GM23248 (cell line): ENCODE data around the gene LANCL3. TPM values are rescaled to one million over a fixed set of nuclear protein-coding genes. Genes with fewer than 3 reads are reported as not detected.

Experiments used
- DNase-seq: peaks from one replicate; pipeline ENCODE4 v3.0.0-alpha.2; 2015
- H2AFZ ChIP-seq: fragments of 200-600 bp; sonication (generic); 2 replicates; pipeline ENCODE4 v1.6.1; 2016; ENCODE audit warnings: antibody characterized with exemption
- H3F3A ChIP-seq: fragments of 200-600 bp; sonication (generic); 2 replicates; pipeline ENCODE4 v1.6.1; 2016; ENCODE audit warnings: mild to moderate bottlenecking, antibody characterized with exemption, mixed run types; ENCODE audit not compliant: insufficient read depth
- H3K27ac ChIP-seq: fragments of 200-600 bp; sonication (generic); 2 replicates; pipeline ENCODE4 v1.5.1; 2016; ENCODE audit warnings: mild to moderate bottlenecking
- H3K27me3 ChIP-seq: fragments of 200-600 bp; sonication (generic); replicated peaks from 2 replicates; pipeline ENCODE4 v1.6.1; 2016; ENCODE audit warnings: mild to moderate bottlenecking; ENCODE audit not compliant: insufficient read depth
- H3K36me3 ChIP-seq: fragments of 200-600 bp; sonication (generic); 2 replicates; pipeline ENCODE4 v1.6.1; 2016; ENCODE audit warnings: low read depth, mild to moderate bottlenecking
- H3K4me1 ChIP-seq: fragments of 200-600 bp; sonication (generic); 2 replicates; pipeline ENCODE4 v1.6.1; 2016; ENCODE audit warnings: mild to moderate bottlenecking; ENCODE audit not compliant: insufficient read depth
- H3K4me2 ChIP-seq: fragments of 200-600 bp; sonication (generic); one replicate; pipeline ENCODE4 v1.6.1; 2016; ENCODE audit warnings: mild to moderate bottlenecking; ENCODE audit not compliant: unreplicated experiment
- H3K4me3 ChIP-seq: fragments of 200-600 bp; sonication (generic); 2 replicates; pipeline ENCODE4 v1.5.1; 2016; ENCODE audit warnings: mild to moderate bottlenecking
- H3K79me2 ChIP-seq: fragments of 200-600 bp; sonication (generic); 2 replicates; pipeline ENCODE4 v1.6.1; 2016; ENCODE audit warnings: mild to moderate bottlenecking; ENCODE audit not compliant: insufficient read depth
- H3K9ac ChIP-seq: fragments of 200-600 bp; sonication (generic); 2 replicates; pipeline ENCODE4 v1.6.1; 2016; ENCODE audit warnings: mild to moderate bottlenecking
- H3K9me2 ChIP-seq: fragments of 200-600 bp; sonication (generic); 2 replicates; pipeline ENCODE4 v1.6.1; 2016; ENCODE audit warnings: mixed run types, mild to moderate bottlenecking, moderate library complexity; ENCODE audit not compliant: insufficient read depth
- H3K9me3 ChIP-seq: fragments of 200-600 bp; sonication (generic); one replicate; pipeline ENCODE4 v1.6.1; 2017; ENCODE audit warnings: low read depth
- H4K20me1 ChIP-seq: fragments of 200-600 bp; sonication (generic); 2 replicates; pipeline ENCODE4 v1.6.0; 2016; ENCODE audit not compliant: insufficient read depth
- EZH2 ChIP-seq: fragments of 200-600 bp; sonication (generic); IDR thresholded peaks from 2 replicates; pipeline ENCODE4 v1.6.1; 2018; ENCODE audit warnings: antibody characterized with exemption, mild to moderate bottlenecking; ENCODE audit not compliant: insufficient read depth, poor library complexity, severe bottlenecking
- EZH2phosphoT487 ChIP-seq: fragments of 200-600 bp; sonication (generic); IDR thresholded peaks from 2 replicates; pipeline ENCODE4 v1.6.1; 2018; ENCODE audit warnings: antibody characterized with exemption, moderate library complexity, mild to moderate bottlenecking, low read depth; ENCODE audit not compliant: insufficient read depth
- WGBS, 2 experiments: methylation state at CpG; one replicate each; pipeline ENCODE4 v1.1.6; 2015 to 2017; ENCODE audit warnings: low lambda C conversion rate in 2 of 2, low coverage in 1 of 2; ENCODE audit errors: missing lambda C conversion rate in 2 of 2; 5-methylcytosine and 5-hydroxymethylcytosine counted together
- in situ Hi-C: fragments of 300-500 bp; cut with MboI; formaldehyde crosslinking; loops from 2 replicates; pipeline ENCODE4 v1.15.0; 2020
- polyA plus RNA-seq: library from polyadenylated mRNA; unstranded; fragments of >200 nt; fragmentation: Nextera tagmentation; extraction: Ambion mirVana; gene quantifications from 2 replicates; pipeline ENCODE4 v1.2.1, GENCODE V29; 2016
- total RNA-seq: library from RNA; depleted of rRNA; stranded (reverse); fragments of >200 nt; shearing (Covaris generic); gene quantifications from 2 replicates; pipeline ENCODE4 v1.2.3, GENCODE V29; 2014

The LANCL3 gene
- total and polyA plus RNA-seq, 2 experiments from 2014 or later, result not detected

DNA sequence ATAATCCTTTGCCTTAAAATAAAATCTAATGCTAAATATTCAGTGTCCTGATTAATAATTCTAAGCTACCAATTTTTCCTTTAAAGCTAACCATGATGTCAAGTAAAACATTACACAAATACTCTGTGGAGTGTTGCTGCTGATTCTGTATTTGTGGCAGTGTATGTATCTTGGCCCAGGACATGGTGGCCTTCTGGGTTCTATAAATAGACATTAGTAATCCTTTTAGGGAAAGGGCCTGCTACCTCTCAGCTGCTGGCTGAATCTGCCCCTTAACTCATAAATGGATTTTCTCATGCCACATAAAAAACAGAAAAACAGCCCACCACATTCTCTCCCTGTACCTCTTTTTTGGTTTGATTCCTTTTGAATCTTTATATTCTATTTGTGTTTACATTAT, 113.0 kb downstream of the LANCL3 start:
- in situ Hi-C loops, result no loop called here

DNA sequence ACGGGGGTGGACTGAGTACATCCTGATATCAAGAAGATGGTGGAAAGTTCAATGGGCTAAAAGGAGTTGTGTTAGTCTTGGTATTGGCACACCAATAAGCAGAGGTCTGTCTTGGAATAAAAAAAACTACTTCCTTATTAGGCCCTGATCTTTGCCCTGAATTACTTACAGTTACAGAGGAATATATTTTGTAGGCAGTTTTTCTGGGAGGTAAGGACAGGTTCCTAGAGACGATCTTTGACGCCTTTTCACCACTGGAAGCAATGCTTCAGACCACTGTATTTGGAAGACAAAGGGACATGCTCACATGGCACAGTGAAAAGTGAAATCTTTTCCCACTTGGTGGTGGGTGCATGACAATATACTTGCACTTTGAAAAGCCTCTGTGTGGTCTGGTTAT, 113.5 kb downstream of the LANCL3 start:
- Histone ChIP-seq H3K27me3 (no peaks in the 10 kb centered on the region), H3K9me3 (no peaks in the 10 kb centered on the region), H3F3A (no peaks in the 10 kb centered on the region), H2AFZ (0 out of 2 replicates have a peak overlapping the region, but pooled peaks have one; percentile 41), H3K9ac (no peak overlapping the region), H3K4me1 (no peaks in the 10 kb centered on the region), H3K9me2 (no peaks in the 10 kb centered on the region), H3K79me2 (no peaks in the 10 kb centered on the region), H3K4me3 (no peak overlapping the region), H3K27ac (no peak overlapping the region), H4K20me1 (no peaks in the 10 kb centered on the region), H3K4me2 (no peak overlapping the region), H3K36me3 (no peaks in the 10 kb centered on the region)
- in situ Hi-C loops, result no loop called here
- 75 to 77% methylated on average over 3 of the region's 3 CpGs for WGBS, 2 experiments
- no peak for DNase-seq
- TF ChIP-seq EZH2phosphoT487 (no peak), EZH2 (no peak)

More for the DNA sequence above, 113.0 kb downstream of the LANCL3 start:
- Histone ChIP-seq H3K9me3 (no peaks in the 10 kb centered on the region), H3K9ac (no peak overlapping the region), H4K20me1 (no peaks in the 10 kb centered on the region), H3F3A (no peaks in the 10 kb centered on the region), H3K9me2 (no peaks in the 10 kb centered on the region), H3K27ac (no peak overlapping the region), H2AFZ (no peak overlapping the region), H3K4me1 (no peaks in the 10 kb centered on the region), H3K4me2 (no peak overlapping the region), H3K4me3 (no peak overlapping the region), H3K36me3 (no peaks in the 10 kb centered on the region), H3K79me2 (no peaks in the 10 kb centered on the region), H3K27me3 (no peaks in the 10 kb centered on the region)
- no peak for TF ChIP-seq EZH2
- no peak for TF ChIP-seq EZH2phosphoT487
- DNase-seq, result no peak

DNA sequence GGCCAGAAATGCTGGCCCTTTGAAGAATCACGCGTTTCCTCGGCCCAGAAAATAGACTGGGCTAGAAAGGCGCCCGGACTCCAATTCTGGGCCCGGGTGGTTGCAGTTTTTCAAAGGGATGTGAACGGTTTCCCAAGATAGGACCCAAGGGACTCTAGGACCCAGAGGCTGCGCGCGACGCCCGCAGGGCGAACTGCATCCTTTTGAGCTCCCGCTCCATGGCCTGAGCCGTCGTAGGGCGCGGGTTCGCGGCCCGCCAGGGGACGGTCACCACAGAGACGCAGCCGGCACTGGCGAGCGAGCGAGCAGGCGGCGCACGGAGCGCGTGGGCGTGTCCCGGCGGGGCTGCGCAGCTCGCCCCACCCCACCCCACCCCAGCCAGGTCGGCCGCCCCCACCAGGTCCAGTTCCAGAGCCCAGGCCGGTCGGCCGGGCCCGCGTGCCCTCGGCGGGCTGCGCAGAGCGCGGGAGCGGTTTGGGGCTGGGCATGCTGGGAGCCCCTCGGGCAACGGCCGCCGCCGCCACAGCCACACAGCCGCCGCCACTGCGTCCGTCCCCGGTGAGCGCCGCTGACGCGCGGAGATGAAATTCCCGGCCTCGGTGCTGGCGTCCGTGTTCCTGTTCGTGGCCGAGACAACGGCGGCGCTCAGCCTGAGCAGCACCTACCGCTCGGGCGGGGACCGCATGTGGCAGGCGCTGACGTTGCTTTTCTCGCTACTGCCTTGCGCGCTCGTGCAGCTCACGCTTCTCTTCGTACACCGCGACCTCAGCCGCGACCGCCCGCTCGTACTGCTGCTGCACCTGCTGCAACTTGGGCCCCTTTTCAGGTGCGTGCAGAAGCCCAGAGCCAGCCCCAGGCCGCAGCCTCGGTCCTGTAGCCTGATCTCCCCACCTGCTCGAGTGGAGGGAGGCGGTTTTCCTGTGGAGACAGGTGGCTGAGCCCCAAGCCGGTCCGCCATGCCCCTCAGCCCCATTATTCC, 114.2 kb downstream of the LANCL3 start, which contains the start of gene XK:
Gene XK (plus strand): TSS at position 411 of the 979 bp plus-strand sequence. CDS start 171 bp downstream, at position 582.
- H3K4me3 ChIP-seq, result peak within 1 kb of the TSS; percentile 52
- peak within 1 kb of the TSS; percentile 41; the same call in 1 of the 2 replicates for H2AFZ ChIP-seq
- DNase-seq, result peak; percentile 28
- no peaks in the 10 kb centered on the region for H3K4me1 ChIP-seq
- H3K4me2 ChIP-seq, result peak within 1 kb of the TSS; percentile 20
- no peaks in the 10 kb centered on the region for H3K9me2 ChIP-seq
- H3K9me3 ChIP-seq, result no peaks in the 10 kb centered on the region
- in situ Hi-C loops, result no loop called here
- no peaks in the 10 kb centered on the region for H3K79me2 ChIP-seq
- H3K27me3 ChIP-seq, result no peaks in the 10 kb centered on the region
- H3K27ac ChIP-seq, result no peak within 1 kb of the TSS
- no peaks in the 10 kb centered on the region for H4K20me1 ChIP-seq
- H3K36me3 ChIP-seq, result no peaks in the 10 kb centered on the region
- H3K9ac ChIP-seq, result no peak within 1 kb of the TSS
- 7 to 25% methylated on average over 12 to 46 of the region's 100 CpGs for WGBS, 2 experiments
- no peaks in the 10 kb centered on the region for H3F3A ChIP-seq
- TF ChIP-seq EZH2phosphoT487 (no peak), EZH2 (no peak)

DNA sequence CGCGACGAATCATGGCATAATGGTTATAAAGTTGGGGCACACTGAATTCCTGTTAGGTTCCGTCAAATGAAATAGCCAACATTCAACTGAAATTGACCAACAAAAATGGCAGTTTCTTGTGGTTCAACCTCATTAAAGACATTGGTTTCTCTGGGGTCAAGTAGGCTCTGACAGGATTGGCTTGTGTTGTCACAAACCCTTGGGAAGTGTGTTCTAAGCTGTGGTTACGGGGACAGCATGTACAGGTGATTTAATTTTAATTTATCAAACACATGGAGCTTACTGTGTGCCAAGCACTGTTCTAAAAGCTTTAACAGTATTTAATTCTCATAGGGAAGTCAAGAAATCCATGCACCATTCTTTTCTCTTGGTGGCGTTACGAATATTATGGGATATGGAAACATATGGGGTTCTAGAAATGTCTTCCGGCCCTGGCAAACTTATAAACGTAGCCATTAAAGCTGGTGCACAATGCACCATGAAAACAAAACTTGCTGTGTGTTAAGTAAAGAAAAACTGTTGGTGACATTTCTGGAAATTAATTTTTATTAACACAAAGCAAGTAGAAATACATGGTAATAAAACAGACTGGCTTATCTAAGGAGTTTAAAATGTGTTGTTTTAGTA, 115.0 kb downstream of the LANCL3 start:
- H3K27ac ChIP-seq, result no peak overlapping the region
- no peaks in the 10 kb centered on the region for H3F3A ChIP-seq
- in situ Hi-C loops, result no loop called here
- H3K79me2 ChIP-seq, result no peaks in the 10 kb centered on the region
- no peak overlapping the region for H3K9ac ChIP-seq
- no peak for DNase-seq
- no peaks in the 10 kb centered on the region for H3K9me2 ChIP-seq
- no peaks in the 10 kb centered on the region for H3K27me3 ChIP-seq
- no peak overlapping the region; the same call in 1 of the 2 replicates for H3K4me3 ChIP-seq
- no peaks in the 10 kb centered on the region for H4K20me1 ChIP-seq
- TF ChIP-seq EZH2, result no peak
- no peak for TF ChIP-seq EZH2phosphoT487
- no peak overlapping the region for H3K4me2 ChIP-seq
- no peak overlapping the region for H2AFZ ChIP-seq
- H3K9me3 ChIP-seq, result no peaks in the 10 kb centered on the region
- H3K4me1 ChIP-seq, result no peaks in the 10 kb centered on the region
- 67 to 70% methylated on average over 9 of the region's 9 CpGs for WGBS, 2 experiments
- no peaks in the 10 kb centered on the region for H3K36me3 ChIP-seq
